Right lobe of liver (tissue), 4 donors: ENCODE data around the gene TMBIM6.
"Not testable (repeated sequence)": the region's sequence is repeated elsewhere in the genome, so short reads cannot be mapped to it uniquely, and the experiment has no call there.

Experiments used
- POLR2A ChIP-seq: fragments of 450-650 bp; IDR thresholded peaks from one replicate; pipeline ENCODE4 v1.6.1; 2017; ENCODE audit warnings: antibody characterized with exemption, mild to moderate bottlenecking
- TF ChIP-seq, protein P1 (sequence below), 4 donors: fragments of 200-600 bp in 3 of 4; fragments of 450-650 bp in 1 of 4; IDR thresholded peaks; one replicate each; pipeline versions ENCODE4 v1.5.1 to v1.8.0; 2016 to 2022; ENCODE audit warnings: antibody characterized with exemption in 4 of 4, mild to moderate bottlenecking in 2 of 4
- donor health status: DM: no; HTN: no; CAD: no.
- donor health status: DM: no; HTN: no; CAD: no.
- donor health status: DM: no; HTN: yes; CAD: no.

DNA sequence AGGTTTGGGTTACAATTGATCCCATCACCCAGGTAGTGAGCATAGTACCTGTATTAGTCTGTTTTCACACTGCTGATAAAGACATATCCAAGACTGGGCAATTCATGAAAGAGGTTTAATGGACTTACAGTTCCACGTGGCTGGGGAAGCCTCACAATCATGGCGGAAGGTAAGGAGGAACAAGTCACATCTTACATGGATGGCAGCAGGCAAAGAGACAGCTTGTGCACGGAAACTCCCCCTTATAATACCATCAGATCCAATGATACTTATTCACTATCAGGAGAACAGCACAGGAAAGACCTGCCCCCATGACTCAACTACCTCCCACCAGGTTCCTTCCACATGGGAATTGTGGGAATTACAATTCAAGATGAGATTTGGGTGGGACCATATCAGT lies 20.0 kb upstream of the TMBIM6 start:
- TF ChIP-seq, protein P1, sequence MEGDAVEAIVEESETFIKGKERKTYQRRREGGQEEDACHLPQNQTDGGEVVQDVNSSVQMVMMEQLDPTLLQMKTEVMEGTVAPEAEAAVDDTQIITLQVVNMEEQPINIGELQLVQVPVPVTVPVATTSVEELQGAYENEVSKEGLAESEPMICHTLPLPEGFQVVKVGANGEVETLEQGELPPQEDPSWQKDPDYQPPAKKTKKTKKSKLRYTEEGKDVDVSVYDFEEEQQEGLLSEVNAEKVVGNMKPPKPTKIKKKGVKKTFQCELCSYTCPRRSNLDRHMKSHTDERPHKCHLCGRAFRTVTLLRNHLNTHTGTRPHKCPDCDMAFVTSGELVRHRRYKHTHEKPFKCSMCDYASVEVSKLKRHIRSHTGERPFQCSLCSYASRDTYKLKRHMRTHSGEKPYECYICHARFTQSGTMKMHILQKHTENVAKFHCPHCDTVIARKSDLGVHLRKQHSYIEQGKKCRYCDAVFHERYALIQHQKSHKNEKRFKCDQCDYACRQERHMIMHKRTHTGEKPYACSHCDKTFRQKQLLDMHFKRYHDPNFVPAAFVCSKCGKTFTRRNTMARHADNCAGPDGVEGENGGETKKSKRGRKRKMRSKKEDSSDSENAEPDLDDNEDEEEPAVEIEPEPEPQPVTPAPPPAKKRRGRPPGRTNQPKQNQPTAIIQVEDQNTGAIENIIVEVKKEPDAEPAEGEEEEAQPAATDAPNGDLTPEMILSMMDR (IDR thresholded peaks at IDR 0.05): not testable (repeated sequence)
- TF ChIP-seq POLR2A: not testable (repeated sequence)
